Urothelium cell line (cell line): Measurements from ENCODE around the gene KCNF1.

Source experiments
- DNase-seq: peaks from one replicate; pipeline ENCODE4 v3.0.0; 2011; ENCODE audit warnings: low spot score, mixed read lengths
- FAIRE-seq: peaks from 2 replicates; lab custom pipeline; 2011; peaks lifted over from hg19 to GRCh38; lab: Jason Lieb, UNC

The KCNF1 gene

GRCh38 chr2:10879624-10880585 lies 31.8 kb upstream of the KCNF1 start:
- FAIRE-seq = no peak
- no peak for DNase-seq

GRCh38 chr2:10880586-10881321 lies 31.0 kb upstream of the KCNF1 start:
- no peak for FAIRE-seq
- DNase-seq = no peak

- DNase-seq (no peak), FAIRE-seq (no peak)
Measured at GRCh38 chr2:10882568-10882967, 29.2 kb upstream of the KCNF1 start.

- FAIRE-seq (no peak), DNase-seq (no peak)
Measured at GRCh38 chr2:10883066-10883465, 28.7 kb upstream of the KCNF1 start.

- no peak for DNase-seq
- FAIRE-seq = no peak
Measured at GRCh38 chr2:10883801-10884478, 27.8 kb upstream of the KCNF1 start.

- DNase-seq (no peak), FAIRE-seq (no peak)
Measured at GRCh38 chr2:10884574-10884975, 27.2 kb upstream of the KCNF1 start.

GRCh38 chr2:10885094-10885860 lies 26.5 kb upstream of the KCNF1 start:
- DNase-seq = no peak
- no peak for FAIRE-seq

GRCh38 chr2:10887476-10887875 lies 24.3 kb upstream of the KCNF1 start:
- DNase-seq (no peak), FAIRE-seq (no peak)

GRCh38 chr2:10889651-10890215 lies 22.0 kb upstream of the KCNF1 start:
- peak; percentile 70 for FAIRE-seq
- DNase-seq = peak; percentile 66

GRCh38 chr2:10890706-10891270 lies 20.9 kb upstream of the KCNF1 start:
- FAIRE-seq (peak; percentile 83), DNase-seq (no peak)

GRCh38 chr2:10891390-10891789 lies 20.3 kb upstream of the KCNF1 start:
- FAIRE-seq = no peak
- DNase-seq = no peak

GRCh38 chr2:10891848-10892247 lies 19.9 kb upstream of the KCNF1 start:
- FAIRE-seq = no peak
- DNase-seq = no peak

- FAIRE-seq (no peak), DNase-seq (no peak)
Measured at GRCh38 chr2:10892316-10892715, 19.4 kb upstream of the KCNF1 start.

- no peak for FAIRE-seq
- no peak for DNase-seq
Measured at GRCh38 chr2:10892796-10893350, 18.9 kb upstream of the KCNF1 start.

GRCh38 chr2:10894264-10894935 lies 17.3 kb upstream of the KCNF1 start:
- no peak for DNase-seq
- no peak for FAIRE-seq

GRCh38 chr2:10895231-10895630 lies 16.5 kb upstream of the KCNF1 start:
- DNase-seq = no peak
- no peak for FAIRE-seq

GRCh38 chr2:10897956-10898355 lies 13.8 kb upstream of the KCNF1 start:
- DNase-seq (no peak), FAIRE-seq (no peak)

- DNase-seq (no peak), FAIRE-seq (peak; percentile 77)
Measured at GRCh38 chr2:10900216-10901109, 11.3 kb upstream of the KCNF1 start.
